Lung (tissue), 12 donors: ENCODE data around the gene DDI1. TPM values are rescaled to one million over a fixed set of nuclear protein-coding genes. Genes with fewer than 3 reads are reported as not detected.

Experiments used
- ATAC-seq: fragments of 200-7000 bp; cut with Tn5 transposase; one replicate; pipeline ENCODE4 v1.9.1; 2020; ENCODE audit warnings: moderate number of reproducible peaks; ENCODE audit not compliant: insufficient read depth, low FRiP score
- DNase-seq, 3 donors: peaks; one replicate each; pipeline ENCODE4 v3.0.0-alpha.2; 2013 to 2017
- H3K27ac ChIP-seq, 2 donors: one replicate each; pipeline ENCODE4 v1.5.1; 2013; ENCODE audit warnings: mild to moderate bottlenecking in 2 of 2, moderate library complexity in 2 of 2, control low read depth in 1 of 2, inconsistent platforms in 1 of 2, low read depth in 1 of 2, low read length in 1 of 2
- H3K27me3 ChIP-seq, 3 donors: one replicate each; pipeline ENCODE4 v1.5.1; 2013; ENCODE audit warnings: low read length in 2 of 3; ENCODE audit not compliant: control insufficient read depth in 3 of 3, insufficient read depth in 3 of 3
- H3K36me3 ChIP-seq, 4 donors: one replicate each; pipeline ENCODE4 v1.5.1; 2013; ENCODE audit warnings: low read length in 4 of 4, mild to moderate bottlenecking in 1 of 4, moderate library complexity in 1 of 4; ENCODE audit not compliant: control insufficient read depth in 4 of 4, insufficient read depth in 4 of 4
- H3K4me1 ChIP-seq, 5 donors: one replicate each; pipeline ENCODE4 v1.5.1; 2013; ENCODE audit warnings: low read length in 5 of 5, mild to moderate bottlenecking in 2 of 5, moderate library complexity in 1 of 5; ENCODE audit not compliant: control insufficient read depth in 5 of 5, insufficient read depth in 5 of 5
- H3K4me3 ChIP-seq: one replicate; pipeline ENCODE4 v1.5.1; 2013; ENCODE audit warnings: mild to moderate bottlenecking, control low read depth, moderate library complexity
- H3K9ac ChIP-seq, 2 donors: one replicate each; pipeline ENCODE4 v1.5.1; 2013; ENCODE audit warnings: low read length in 2 of 2, control low read depth in 1 of 2; ENCODE audit not compliant: insufficient read depth in 1 of 2
- H3K9me3 ChIP-seq, 4 donors: one replicate each; pipeline ENCODE4 v1.5.1; 2013; ENCODE audit warnings: low read length in 3 of 4, mild to moderate bottlenecking in 1 of 4, moderate library complexity in 1 of 4; ENCODE audit not compliant: control insufficient read depth in 4 of 4, insufficient read depth in 3 of 4
- WGBS, 2 donors: extraction: QIAGEN DNeasy Blood & Tissue Kit; methylation state at CpG; one replicate each; pipeline ENCODE4 v1.1.7; 2013; 5-methylcytosine and 5-hydroxymethylcytosine counted together
- polyA plus RNA-seq, 2 donors: library from polyadenylated mRNA; stranded (reverse); fragments of 200-250 nt; gene quantifications; one replicate each; pipeline ENCODE4 v1.2.1, GENCODE V29; 2013
- total RNA-seq, 2 donors: library from RNA; depleted of rRNA in 1 of 2; stranded (reverse); fragments of >200 nt in 1 of 2; gene quantifications; one replicate each; pipeline ENCODE4 v1.2.1, GENCODE V29; 2014 to 2021
- TF ChIP-seq, protein P1 (sequence below): IDR thresholded peaks from 2 replicates; pipeline ENCODE4 v1.5.1; 2012; ENCODE audit warnings: mild to moderate bottlenecking; ENCODE audit errors: control extremely low read depth, extremely low read depth
- donor health status: control.
- donor health status: control.
- donor health status: Bipolar disorder and iron deficiency.
- donor health status: healthy.
- donor health status: DM: yes; HTN: yes; CAD: no.

The DDI1 gene
- total and polyA plus RNA-seq, 4 donors = not detected

DNA sequence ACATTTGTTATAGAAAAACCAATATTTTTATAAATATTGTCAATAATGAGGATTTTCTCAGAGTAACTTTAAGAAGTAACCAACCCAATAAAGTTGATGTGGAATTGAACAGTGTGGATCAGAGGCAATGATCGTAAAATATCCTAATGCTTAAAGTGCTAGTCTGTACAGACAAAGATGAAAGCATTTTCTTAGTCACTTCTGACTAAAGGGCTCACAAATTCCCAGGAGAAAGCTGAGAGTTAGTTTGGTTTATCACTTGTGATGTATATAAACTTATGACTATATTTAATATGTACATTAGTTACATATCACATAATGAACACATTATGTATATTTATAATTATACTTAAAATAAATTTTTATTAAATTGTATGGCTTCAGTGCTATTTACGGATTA lies 25.4 kb upstream of the DDI1 start:
- Histone ChIP-seq H3K4me1 (peaks cover 0 to 7% (median 0%) of the 10 kb centered on the region in 5 donors), H3K4me3 (no peak overlapping the region), H3K9ac (no peak overlapping the region), H3K9me3 (no peaks in the 10 kb centered on the region), H3K27ac (no peak overlapping the region), H3K36me3 (no peaks in the 10 kb centered on the region), H3K27me3 (no peaks in the 10 kb centered on the region)
- TF ChIP-seq, protein P1, sequence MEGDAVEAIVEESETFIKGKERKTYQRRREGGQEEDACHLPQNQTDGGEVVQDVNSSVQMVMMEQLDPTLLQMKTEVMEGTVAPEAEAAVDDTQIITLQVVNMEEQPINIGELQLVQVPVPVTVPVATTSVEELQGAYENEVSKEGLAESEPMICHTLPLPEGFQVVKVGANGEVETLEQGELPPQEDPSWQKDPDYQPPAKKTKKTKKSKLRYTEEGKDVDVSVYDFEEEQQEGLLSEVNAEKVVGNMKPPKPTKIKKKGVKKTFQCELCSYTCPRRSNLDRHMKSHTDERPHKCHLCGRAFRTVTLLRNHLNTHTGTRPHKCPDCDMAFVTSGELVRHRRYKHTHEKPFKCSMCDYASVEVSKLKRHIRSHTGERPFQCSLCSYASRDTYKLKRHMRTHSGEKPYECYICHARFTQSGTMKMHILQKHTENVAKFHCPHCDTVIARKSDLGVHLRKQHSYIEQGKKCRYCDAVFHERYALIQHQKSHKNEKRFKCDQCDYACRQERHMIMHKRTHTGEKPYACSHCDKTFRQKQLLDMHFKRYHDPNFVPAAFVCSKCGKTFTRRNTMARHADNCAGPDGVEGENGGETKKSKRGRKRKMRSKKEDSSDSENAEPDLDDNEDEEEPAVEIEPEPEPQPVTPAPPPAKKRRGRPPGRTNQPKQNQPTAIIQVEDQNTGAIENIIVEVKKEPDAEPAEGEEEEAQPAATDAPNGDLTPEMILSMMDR = no peak
- ATAC-seq = no peak
- no peak for DNase-seq
- WGBS, 2 donors = 80 to 84% methylated on average over 2 of the region's 2 CpGs

DNA sequence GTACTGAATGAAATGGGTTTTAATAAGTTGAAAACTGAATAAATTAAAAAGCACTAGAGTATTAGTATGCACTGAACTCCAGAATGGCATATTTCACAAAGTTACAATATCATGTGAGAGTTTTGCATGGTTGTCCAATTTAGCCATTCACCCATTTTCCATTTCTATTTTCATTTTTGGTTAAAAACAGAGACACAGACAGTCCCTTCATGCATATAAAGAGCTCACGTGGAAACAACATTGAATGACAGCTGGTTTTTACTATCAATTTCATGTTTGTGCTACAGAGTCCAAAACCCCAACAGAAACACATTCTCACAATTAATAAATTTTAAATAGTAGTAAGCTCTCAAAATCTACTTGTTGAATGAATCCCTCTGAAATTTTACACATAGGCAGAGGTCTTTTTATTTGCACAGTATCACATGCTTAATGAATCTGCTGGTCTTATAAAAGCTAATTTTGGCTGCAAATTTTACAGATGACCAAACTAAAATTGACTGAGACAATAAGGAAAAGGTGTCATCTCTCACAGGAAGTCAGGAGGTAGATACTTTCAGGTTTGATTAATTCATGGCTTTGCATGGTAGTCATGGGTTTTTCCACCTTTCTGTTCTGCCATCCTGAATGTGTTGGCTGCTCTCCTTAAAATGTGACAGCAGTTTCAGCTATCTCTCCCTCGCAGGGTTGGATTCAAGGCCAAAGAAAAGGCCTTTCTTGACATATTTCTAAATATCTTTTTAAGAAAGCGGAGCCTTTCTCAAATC lies 20.6 kb upstream of the DDI1 start:
- 86 to 88% methylated on average over 3 of the region's 3 CpGs for WGBS, 2 donors
- H3K36me3 ChIP-seq = no peaks in the 10 kb centered on the region
- H3K9ac ChIP-seq = no peak overlapping the region
- no peaks in the 10 kb centered on the region for H3K27me3 ChIP-seq
- ATAC-seq (no peak), DNase-seq (no peak)
- TF ChIP-seq, protein P1 = no peak
- no peak overlapping the region for H3K4me3 ChIP-seq
- H3K27ac ChIP-seq = no peak overlapping the region
- H3K9me3 ChIP-seq = no peaks in the 10 kb centered on the region
- no peaks in the 10 kb centered on the region for H3K4me1 ChIP-seq

DNA sequence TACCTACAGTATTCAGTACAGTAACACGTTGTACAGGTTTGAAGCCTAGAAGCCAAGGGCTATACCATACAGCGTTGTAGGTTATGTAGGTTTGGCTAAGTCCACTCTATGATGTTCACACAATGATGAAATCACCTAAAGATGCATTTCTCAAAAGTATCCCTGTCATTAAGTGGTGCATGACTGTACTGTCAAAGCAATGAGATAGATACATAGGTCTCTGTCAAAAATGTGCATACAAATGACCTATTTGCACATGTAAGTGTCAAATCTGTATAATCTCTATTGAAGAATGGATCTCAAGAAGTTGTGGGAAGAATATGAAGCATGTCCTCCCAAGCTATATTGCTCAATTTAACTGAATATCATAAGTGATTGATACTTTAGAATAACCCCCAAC lies 11.9 kb upstream of the DDI1 start:
- Histone ChIP-seq H3K27ac (no peak overlapping the region), H3K9ac (no peak overlapping the region), H3K36me3 (no peaks in the 10 kb centered on the region), H3K4me3 (no peak overlapping the region), H3K27me3 (no peaks in the 10 kb centered on the region), H3K9me3 (no peaks in the 10 kb centered on the region), H3K4me1 (no peaks in the 10 kb centered on the region)
- ATAC-seq (no peak), DNase-seq (no peak)
- 91 to 93% methylated on average over 2 of the region's 2 CpGs for WGBS, 2 donors
- TF ChIP-seq, protein P1 = no peak
